Measurements from ENCODE around the gene PPAN. TPM values are rescaled to one million over a fixed set of nuclear protein-coding genes. Genes with fewer than 3 reads are reported as not detected.
A peak's percentile ranks its signal among the peaks of the same experiment; 100 is the strongest.

Gene PPAN
- total and polyA plus RNA-seq, 12 donors: 17.6 to 47.7 (median 20.8) TPM

- no peak for ATAC-seq
- Histone ChIP-seq H3K27ac (peak within 1 kb of the TSS in 2 of 10 donors; percentile 21 to 78), H3K4me3 (peak within 1 kb of the TSS in 1 of 10 donors; percentile 37), H3K27me3 (no peaks in the 10 kb centered on the region), H3K36me3 (peaks cover 4 to 78% (median 48%) of the 10 kb centered on the region in 9 donors), H3K4me1 (peaks cover 5 to 50% (median 13%) of the 10 kb centered on the region in 9 donors), H3K9me3 (no peaks in the 10 kb centered on the region)
- intact Hi-C loops (cut with DNase I): loop anchor here in 3 of 10 donors (5.0 to 10.0 kb wide), 3 partner anchors 123 to 179 kb away; partner anchors contain the start of genes OLFM2 (in 1 of the 3) and S1PR2 (in 1 of the 3)
- no peak for DNase-seq
- TF ChIP-seq, protein P1, sequence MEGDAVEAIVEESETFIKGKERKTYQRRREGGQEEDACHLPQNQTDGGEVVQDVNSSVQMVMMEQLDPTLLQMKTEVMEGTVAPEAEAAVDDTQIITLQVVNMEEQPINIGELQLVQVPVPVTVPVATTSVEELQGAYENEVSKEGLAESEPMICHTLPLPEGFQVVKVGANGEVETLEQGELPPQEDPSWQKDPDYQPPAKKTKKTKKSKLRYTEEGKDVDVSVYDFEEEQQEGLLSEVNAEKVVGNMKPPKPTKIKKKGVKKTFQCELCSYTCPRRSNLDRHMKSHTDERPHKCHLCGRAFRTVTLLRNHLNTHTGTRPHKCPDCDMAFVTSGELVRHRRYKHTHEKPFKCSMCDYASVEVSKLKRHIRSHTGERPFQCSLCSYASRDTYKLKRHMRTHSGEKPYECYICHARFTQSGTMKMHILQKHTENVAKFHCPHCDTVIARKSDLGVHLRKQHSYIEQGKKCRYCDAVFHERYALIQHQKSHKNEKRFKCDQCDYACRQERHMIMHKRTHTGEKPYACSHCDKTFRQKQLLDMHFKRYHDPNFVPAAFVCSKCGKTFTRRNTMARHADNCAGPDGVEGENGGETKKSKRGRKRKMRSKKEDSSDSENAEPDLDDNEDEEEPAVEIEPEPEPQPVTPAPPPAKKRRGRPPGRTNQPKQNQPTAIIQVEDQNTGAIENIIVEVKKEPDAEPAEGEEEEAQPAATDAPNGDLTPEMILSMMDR (IDR thresholded peaks at IDR 0.05): no peak
- WGBS, 2 donors: 64 to 66% methylated on average over 8 of the region's 8 CpGs
Observed at GRCh38 chr19:10111405-10111811, 5.2 kb downstream of the PPAN start, which contains the start of gene P2RY11. P2RY11 (plus strand) TSS chr19:10111693; CDS start chr19:10111722, 29 bp downstream.

GRCh38 chr19:10112037-10112761, 6.0 kb downstream of the PPAN start:
- 53 to 65% methylated on average over 23 of the region's 23 CpGs for WGBS, 2 donors
- DNase-seq (no peak), ATAC-seq (peak in 3 of 8 donors; percentile 5 to 14 (median 8))
- peaks cover 4 to 85% (median 56%) of the 10 kb centered on the region in 9 donors for H3K36me3 ChIP-seq
- peak overlapping the region in 1 of 10 donors; percentile 37 for H3K4me3 ChIP-seq
- peak overlapping the region in 2 of 10 donors; percentile 21 to 78 for H3K27ac ChIP-seq
- intact Hi-C loops (cut with DNase I): loop anchor here in 3 of 10 donors (5.0 to 10.0 kb wide), 3 partner anchors 123 to 180 kb away; partner anchors contain the start of genes OLFM2 (in 1 of the 3) and S1PR2 (in 1 of the 3)
- H3K9me3 ChIP-seq: no peaks in the 10 kb centered on the region
- TF ChIP-seq, protein P1 (IDR thresholded peaks at IDR 0.05): no peak
- peaks cover under 1 to 43% (median 5%) of the 10 kb centered on the region in 9 donors for H3K4me1 ChIP-seq
- no peaks in the 10 kb centered on the region for H3K27me3 ChIP-seq

DNA sequence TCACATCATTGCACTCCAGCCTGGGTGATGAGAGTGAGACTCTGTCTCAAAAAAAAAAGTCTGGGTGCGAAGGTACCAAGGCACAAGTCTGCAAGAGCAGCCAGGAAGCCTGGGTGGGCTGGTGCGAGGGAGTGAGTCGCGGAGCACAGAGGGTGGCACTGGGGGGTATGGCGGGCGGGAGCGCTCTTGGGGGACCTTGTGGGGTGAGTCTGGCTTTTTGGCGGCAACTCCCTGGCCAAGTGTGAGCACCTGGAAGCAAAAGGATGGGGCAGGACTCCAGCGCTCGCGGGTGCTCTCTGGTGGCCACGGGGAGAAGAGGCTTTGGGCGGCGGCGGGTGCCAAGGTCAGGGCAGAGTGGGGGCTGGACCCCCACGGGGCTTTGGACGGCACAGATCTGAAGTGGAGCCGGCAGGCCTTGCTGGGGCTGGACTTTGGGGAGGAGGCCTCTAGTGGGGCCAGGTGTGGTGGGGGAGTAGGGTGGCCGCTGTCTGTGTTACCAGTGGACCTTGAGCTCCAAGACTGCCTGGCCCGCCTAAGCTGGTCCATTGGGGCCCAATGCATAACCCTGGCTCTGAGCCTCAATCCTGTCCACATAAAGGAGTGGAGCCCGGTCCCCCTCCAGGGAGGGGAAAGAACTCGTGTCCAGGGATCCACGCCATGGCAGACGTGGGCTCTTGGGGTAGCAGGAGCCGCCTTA, 6.9 kb downstream of the PPAN start:
- peak; percentile 2 to 55 (median 24) for ATAC-seq
- DNase-seq: peak in 1 of 2 donors; percentile 58
- Histone ChIP-seq H3K4me3 (peak overlapping the region in 1 of 10 donors; percentile 37), H3K36me3 (peaks cover 0 to 85% (median 54%) of the 10 kb centered on the region in 9 donors), H3K4me1 (peaks cover 0 to 40% (median 5%) of the 10 kb centered on the region in 9 donors), H3K27me3 (no peaks in the 10 kb centered on the region), H3K9me3 (no peaks in the 10 kb centered on the region), H3K27ac (peak overlapping the region in 2 of 10 donors; percentile 35 to 78)
- intact Hi-C loops (cut with DNase I): loop anchor here in 3 of 10 donors (5.0 to 10.0 kb wide), 3 partner anchors 122 to 181 kb away; partner anchors contain the start of genes OLFM2 (in 1 of the 3) and S1PR2 (in 1 of the 3)
- TF ChIP-seq, protein P1 (IDR thresholded peaks at IDR 0.05): peak in 8 of 9 donors; percentile 14 to 68 (median 53)
- 29 to 30% methylated on average over 23 to 25 of the region's 25 CpGs for WGBS, 2 donors

DNA sequence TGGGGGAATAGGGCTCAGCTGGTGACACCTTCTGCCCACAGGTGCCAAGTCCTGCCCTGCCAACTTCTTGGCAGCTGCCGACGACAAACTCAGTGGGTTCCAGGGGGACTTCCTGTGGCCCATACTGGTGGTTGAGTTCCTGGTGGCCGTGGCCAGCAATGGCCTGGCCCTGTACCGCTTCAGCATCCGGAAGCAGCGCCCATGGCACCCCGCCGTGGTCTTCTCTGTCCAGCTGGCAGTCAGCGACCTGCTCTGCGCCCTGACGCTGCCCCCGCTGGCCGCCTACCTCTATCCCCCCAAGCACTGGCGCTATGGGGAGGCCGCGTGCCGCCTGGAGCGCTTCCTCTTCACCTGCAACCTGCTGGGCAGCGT, 7.4 kb downstream of the PPAN start:
- Histone ChIP-seq H3K4me3 (no peak overlapping the region), H3K36me3 (peaks cover 0 to 85% (median 51%) of the 10 kb centered on the region in 9 donors), H3K4me1 (peaks cover under 1 to 44% (median 11%) of the 10 kb centered on the region in 9 donors), H3K27me3 (no peaks in the 10 kb centered on the region), H3K9me3 (no peaks in the 10 kb centered on the region), H3K27ac (peak overlapping the region in 2 of 10 donors; percentile 35 to 78)
- WGBS, 2 donors: 67 to 72% methylated on average over 19 of the region's 19 CpGs
- intact Hi-C loops (cut with DNase I): loop anchor here in 3 of 10 donors (5.0 to 10.0 kb wide), 3 partner anchors 121 to 181 kb away; partner anchors contain the start of genes OLFM2 (in 1 of the 3) and S1PR2 (in 1 of the 3)
- DNase-seq: no peak
- TF ChIP-seq, protein P1 (IDR thresholded peaks at IDR 0.05): no peak
- peak in 3 of 8 donors; percentile 2 for ATAC-seq
